ENCODE results near the gene KCTD16.

DNA sequence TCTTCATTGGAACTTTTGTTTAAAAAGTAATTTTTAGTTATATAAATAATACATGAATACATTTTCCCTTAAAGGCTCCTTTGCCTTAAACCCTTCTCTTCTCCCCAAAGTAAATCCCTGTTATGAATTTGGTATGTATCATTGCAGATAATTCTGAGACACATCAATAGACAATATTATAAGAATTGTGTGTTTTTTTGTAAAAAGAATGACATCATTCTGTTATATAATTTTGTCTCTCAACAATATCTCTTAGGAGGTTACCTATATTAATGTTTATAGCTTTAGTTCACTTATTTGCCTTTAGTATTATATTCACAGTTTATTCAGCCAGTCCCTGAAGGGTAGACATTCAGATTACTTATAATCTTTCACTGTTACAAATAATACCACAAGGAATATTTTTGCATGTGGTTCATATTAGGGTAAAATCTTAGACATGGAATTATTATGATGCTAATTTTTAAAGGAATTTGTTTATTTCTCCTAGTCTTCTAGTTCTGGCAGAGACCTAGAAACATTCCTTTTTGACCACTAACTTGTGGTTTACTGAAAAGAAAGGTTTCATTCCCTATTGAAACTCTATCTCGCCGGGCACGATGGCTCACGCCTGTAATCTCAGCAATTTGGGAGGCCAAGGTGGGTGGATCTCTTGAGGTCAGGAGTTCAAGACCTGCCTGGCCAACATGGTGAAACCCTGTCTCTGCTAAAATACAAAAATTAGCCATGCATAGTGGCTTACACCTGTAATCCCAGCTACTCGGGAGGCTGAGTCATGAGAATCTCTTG, 105.6 kb downstream of the KCTD16 start:
- TF ChIP-seq, protein P1, sequence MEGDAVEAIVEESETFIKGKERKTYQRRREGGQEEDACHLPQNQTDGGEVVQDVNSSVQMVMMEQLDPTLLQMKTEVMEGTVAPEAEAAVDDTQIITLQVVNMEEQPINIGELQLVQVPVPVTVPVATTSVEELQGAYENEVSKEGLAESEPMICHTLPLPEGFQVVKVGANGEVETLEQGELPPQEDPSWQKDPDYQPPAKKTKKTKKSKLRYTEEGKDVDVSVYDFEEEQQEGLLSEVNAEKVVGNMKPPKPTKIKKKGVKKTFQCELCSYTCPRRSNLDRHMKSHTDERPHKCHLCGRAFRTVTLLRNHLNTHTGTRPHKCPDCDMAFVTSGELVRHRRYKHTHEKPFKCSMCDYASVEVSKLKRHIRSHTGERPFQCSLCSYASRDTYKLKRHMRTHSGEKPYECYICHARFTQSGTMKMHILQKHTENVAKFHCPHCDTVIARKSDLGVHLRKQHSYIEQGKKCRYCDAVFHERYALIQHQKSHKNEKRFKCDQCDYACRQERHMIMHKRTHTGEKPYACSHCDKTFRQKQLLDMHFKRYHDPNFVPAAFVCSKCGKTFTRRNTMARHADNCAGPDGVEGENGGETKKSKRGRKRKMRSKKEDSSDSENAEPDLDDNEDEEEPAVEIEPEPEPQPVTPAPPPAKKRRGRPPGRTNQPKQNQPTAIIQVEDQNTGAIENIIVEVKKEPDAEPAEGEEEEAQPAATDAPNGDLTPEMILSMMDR (IDR thresholded peaks at IDR 0.05), result no peak
- no peak for TF ChIP-seq POLR2A (IDR thresholded peaks at IDR 0.05)

Data from prostate gland (tissue), 2 donors.